Activated CD8-positive, alpha-beta T cell treated with anti-CD3 and anti-CD28 coated beads for 36 hours (primary cell): ENCODE measurements around the gene APOL6. TPM values are rescaled to one million over a fixed set of nuclear protein-coding genes. Genes with fewer than 3 reads are reported as not detected.

ENCODE experiments used
- ATAC-seq: fragments of 200-7000 bp; cut with Tn5 transposase; one replicate; pipeline ENCODE4 v1.10.0; 2021; ENCODE audit warnings: mild to moderate bottlenecking, moderate library complexity
- CTCF ChIA-PET: fragments of 350-600 bp; sonication (Branson Sonifier 250); formaldehyde crosslinking; loops from one replicate; lab custom pipeline; 2021; ENCODE audit warnings: antibody characterized with exemption; lab: Charles Lee
- POLR2A ChIA-PET: fragments of 350-600 bp; sonication (Branson Sonifier 250); formaldehyde crosslinking; loops from one replicate; lab custom pipeline; 2021; ENCODE audit warnings: antibody characterized with exemption; lab: Charles Lee
- DNase-seq: peaks from one replicate; pipeline ENCODE4 v3.0.0-alpha.2; 2020
- H3K27ac Mint-ChIP-seq: one replicate; pipeline ENCODE4 v1.8.0; 2021; ENCODE audit warnings: mild to moderate bottlenecking, mixed read lengths
- H3K27me3 Mint-ChIP-seq: one replicate; pipeline ENCODE4 v1.8.0; 2021; ENCODE audit warnings: mixed read lengths
- H3K36me3 Mint-ChIP-seq: one replicate; pipeline ENCODE4 v1.8.0; 2021; ENCODE audit warnings: low read depth, mixed read lengths
- H3K4me1 Mint-ChIP-seq: one replicate; pipeline ENCODE4 v1.8.0; 2021; ENCODE audit warnings: low read depth, mixed read lengths
- H3K4me3 Mint-ChIP-seq: one replicate; pipeline ENCODE4 v1.8.0; 2021; ENCODE audit warnings: mild to moderate bottlenecking, moderate library complexity, mixed read lengths
- H3K9me3 Mint-ChIP-seq: one replicate; pipeline ENCODE4 v1.8.0; 2021; ENCODE audit warnings: mixed read lengths
- intact Hi-C: fragments of 100-400 bp; cut with micrococcal nuclease; formaldehyde crosslinking; loops from one replicate; pipeline ENCODE4 v1.10.0; 2022
- total RNA-seq, 2 experiments: library from RNA; stranded (reverse); gene quantifications; one replicate each; pipeline ENCODE4 v1.2.3, GENCODE V29; 2021
- TF ChIP-seq, protein P1 (sequence below): fragments of 200-600 bp; IDR thresholded peaks from one replicate; pipeline ENCODE4 v1.8.0; 2022; ENCODE audit warnings: antibody characterized with exemption, mild to moderate bottlenecking

Gene APOL6
- total RNA-seq, 2 experiments from 2014 or later, result 37.1 to 38.0 TPM

GRCh38 chr22:35681454-35682052, 33.3 kb downstream of the APOL6 start:
- ATAC-seq (no peak), DNase-seq (no peak)
- H3K4me3 Mint-ChIP-seq, result no peak overlapping the region
- H3K4me1 Mint-ChIP-seq, result peaks cover 25% of the 10 kb centered on the region
- H3K27ac Mint-ChIP-seq, result no peak overlapping the region
- ChIA-PET CTCF (no interaction called here), POLR2A (interaction anchor here (0.6 to 2.3 kb wide), 3 partner anchors 20 to 309 kb away, joined by 3 to 12 read pairs (median 3); partner anchors contain the start of gene APOL6)
- H3K9me3 Mint-ChIP-seq, result peaks cover 34% of the 10 kb centered on the region
- intact Hi-C loops, result no loop called here
- TF ChIP-seq, protein P1, sequence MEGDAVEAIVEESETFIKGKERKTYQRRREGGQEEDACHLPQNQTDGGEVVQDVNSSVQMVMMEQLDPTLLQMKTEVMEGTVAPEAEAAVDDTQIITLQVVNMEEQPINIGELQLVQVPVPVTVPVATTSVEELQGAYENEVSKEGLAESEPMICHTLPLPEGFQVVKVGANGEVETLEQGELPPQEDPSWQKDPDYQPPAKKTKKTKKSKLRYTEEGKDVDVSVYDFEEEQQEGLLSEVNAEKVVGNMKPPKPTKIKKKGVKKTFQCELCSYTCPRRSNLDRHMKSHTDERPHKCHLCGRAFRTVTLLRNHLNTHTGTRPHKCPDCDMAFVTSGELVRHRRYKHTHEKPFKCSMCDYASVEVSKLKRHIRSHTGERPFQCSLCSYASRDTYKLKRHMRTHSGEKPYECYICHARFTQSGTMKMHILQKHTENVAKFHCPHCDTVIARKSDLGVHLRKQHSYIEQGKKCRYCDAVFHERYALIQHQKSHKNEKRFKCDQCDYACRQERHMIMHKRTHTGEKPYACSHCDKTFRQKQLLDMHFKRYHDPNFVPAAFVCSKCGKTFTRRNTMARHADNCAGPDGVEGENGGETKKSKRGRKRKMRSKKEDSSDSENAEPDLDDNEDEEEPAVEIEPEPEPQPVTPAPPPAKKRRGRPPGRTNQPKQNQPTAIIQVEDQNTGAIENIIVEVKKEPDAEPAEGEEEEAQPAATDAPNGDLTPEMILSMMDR, result no peak
- peaks cover 21% of the 10 kb centered on the region for H3K36me3 Mint-ChIP-seq
- no peaks in the 10 kb centered on the region for H3K27me3 Mint-ChIP-seq

- DNase-seq, result no peak
- Mint-ChIP-seq H3K9me3 (peaks cover 23% of the 10 kb centered on the region), H3K27ac (no peak overlapping the region), H3K27me3 (no peaks in the 10 kb centered on the region), H3K4me1 (peaks cover 23% of the 10 kb centered on the region), H3K36me3 (peaks cover 17% of the 10 kb centered on the region), H3K4me3 (no peak overlapping the region)
- ATAC-seq, result no peak
- intact Hi-C loops, result no loop called here
- TF ChIP-seq, protein P1, result peak; percentile 25
- ChIA-PET CTCF (interaction anchor here (1.1 kb wide), 1 partner anchor 20 kb away, joined by 3 read pairs; no protein-coding TSS in a partner anchor), POLR2A (no interaction called here)
These were observed 35.3 kb downstream of the APOL6 start for GRCh38 chr22:35683560-35683959.

DNA sequence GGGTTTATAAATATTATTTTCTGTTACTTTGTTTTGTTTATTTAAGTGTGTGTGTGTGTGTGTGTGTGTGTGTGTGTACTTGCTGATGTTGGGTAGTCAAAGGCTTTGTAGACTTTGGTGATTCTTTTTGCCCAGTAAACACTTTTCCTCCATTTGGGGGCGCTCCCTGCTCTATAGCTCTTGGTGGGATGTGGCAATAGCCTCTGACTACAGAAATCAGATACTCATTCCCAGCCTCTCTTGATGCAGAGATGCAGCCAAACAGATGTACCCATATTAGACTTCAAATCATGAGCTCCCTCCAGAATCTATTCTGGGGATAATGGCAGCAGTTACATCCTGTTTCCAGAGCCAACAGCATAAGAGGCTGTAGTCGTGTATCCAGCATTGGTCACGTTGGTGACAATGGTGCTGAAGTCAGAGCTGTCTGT, 36.0 kb downstream of the APOL6 start:
- intact Hi-C loops, result no loop called here
- TF ChIP-seq, protein P1, result no peak
- Mint-ChIP-seq H3K9me3 (peaks cover 15% of the 10 kb centered on the region), H3K27me3 (no peaks in the 10 kb centered on the region), H3K36me3 (peaks cover 13% of the 10 kb centered on the region), H3K4me3 (no peak overlapping the region), H3K27ac (no peak overlapping the region), H3K4me1 (peaks cover 15% of the 10 kb centered on the region)
- POLR2A ChIA-PET, result interaction anchor here (1.6 to 1.7 kb wide), 2 partner anchors 22 to 36 kb away, joined by 5 to 7 read pairs; partner anchors contain the start of gene APOL6
- ATAC-seq, result no peak
- no peak for DNase-seq
- CTCF ChIA-PET, result interaction anchor here (0.9 to 1.6 kb wide), 3 partner anchors 21 to 58 kb away, joined by 3 to 7 read pairs (median 3); no protein-coding TSS in a partner anchor

DNA sequence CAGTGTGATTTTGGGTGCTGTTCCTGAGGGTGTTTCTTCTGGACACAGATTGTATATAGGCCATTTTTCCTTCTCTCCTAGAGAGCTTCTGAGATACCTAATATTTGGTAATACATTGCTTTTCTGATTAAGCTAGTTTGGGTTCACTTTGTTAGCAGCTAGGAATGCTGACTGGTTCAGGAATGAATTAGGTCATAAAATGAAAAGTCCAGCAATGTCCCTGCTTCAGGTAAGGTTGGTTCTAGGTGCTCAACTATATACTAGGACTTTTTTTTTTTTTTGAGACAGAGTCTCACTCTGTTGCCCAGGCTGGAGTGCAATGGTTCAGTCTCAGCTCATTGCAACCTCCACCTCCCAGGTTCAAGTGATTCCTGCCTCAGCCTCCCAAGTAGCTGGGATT, 36.5 kb downstream of the APOL6 start:
- ATAC-seq (no peak), DNase-seq (no peak)
- peaks cover 11% of the 10 kb centered on the region for H3K4me1 Mint-ChIP-seq
- no peak overlapping the region for H3K27ac Mint-ChIP-seq
- TF ChIP-seq, protein P1, result no peak
- peaks cover 12% of the 10 kb centered on the region for H3K9me3 Mint-ChIP-seq
- no peaks in the 10 kb centered on the region for H3K27me3 Mint-ChIP-seq
- ChIA-PET POLR2A (interaction anchor here (1.6 to 1.7 kb wide), 2 partner anchors 22 to 37 kb away, joined by 5 to 7 read pairs; partner anchors contain the start of gene APOL6), CTCF (interaction anchor here (0.9 to 1.6 kb wide), 3 partner anchors 21 to 58 kb away, joined by 3 to 7 read pairs (median 3); no protein-coding TSS in a partner anchor)
- no peak overlapping the region for H3K4me3 Mint-ChIP-seq
- peaks cover 11% of the 10 kb centered on the region for H3K36me3 Mint-ChIP-seq
- intact Hi-C loops, result no loop called here

DNA sequence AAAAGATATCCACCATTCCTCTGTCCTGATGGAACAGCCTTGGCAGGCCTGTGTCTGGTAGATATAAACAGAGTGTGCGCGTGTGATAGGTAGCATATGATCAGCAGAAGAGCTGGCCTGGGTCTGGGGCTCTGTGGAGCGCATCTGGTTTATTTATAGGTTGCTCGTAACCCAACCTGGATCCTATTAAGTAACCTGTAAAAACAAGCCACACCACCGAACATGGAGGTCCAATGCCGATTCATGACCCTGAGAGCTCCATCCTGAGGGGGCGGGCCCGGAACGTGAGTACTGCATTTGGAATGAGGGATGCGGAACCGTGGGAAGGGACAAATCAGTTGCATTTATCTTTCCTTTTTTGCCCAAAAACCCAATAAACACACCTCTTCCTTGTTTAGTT, 37.5 kb downstream of the APOL6 start:
- ChIA-PET CTCF (interaction anchor here (1.6 kb wide), 1 partner anchor 58 kb away, joined by 7 read pairs; no protein-coding TSS in a partner anchor), POLR2A (interaction anchor here (1.1 to 1.7 kb wide), 2 partner anchors 38 kb away, joined by 3 to 7 read pairs; partner anchors contain the start of gene APOL6)
- Mint-ChIP-seq H3K9me3 (peaks cover 8% of the 10 kb centered on the region), H3K27me3 (no peaks in the 10 kb centered on the region), H3K4me1 (peaks cover 4% of the 10 kb centered on the region), H3K4me3 (no peak overlapping the region), H3K27ac (no peak overlapping the region), H3K36me3 (peaks cover 8% of the 10 kb centered on the region)
- ATAC-seq, result no peak
- TF ChIP-seq, protein P1, result no peak
- intact Hi-C loops, result no loop called here
- DNase-seq, result no peak
